SU-DHL-6 (cell line): ENCODE results near the gene LGR4.
"Not testable (repeated sequence)": the region's sequence is repeated elsewhere in the genome, so short reads cannot be mapped to it uniquely, and the experiment has no call there.

Experiments used
- CTCF ChIP-seq: fragments of 200-600 bp; sonication (generic); IDR thresholded peaks from one replicate; pipeline ENCODE4 v1.5.1; 2017; ENCODE audit warnings: antibody characterized with exemption, mild to moderate bottlenecking, low read length, moderate library complexity; ENCODE audit not compliant: insufficient read depth, poor library complexity, severe bottlenecking
- EZH2phosphoT487 ChIP-seq: fragments of 200-600 bp; sonication (generic), shearing (Covaris generic); conservative IDR thresholded peaks from 2 replicates; pipeline ENCODE4 v1.6.1; 2018; ENCODE audit warnings: mild to moderate bottlenecking, antibody characterized with exemption, low read length, moderate library complexity, mixed read lengths

GRCh38 chr11:27322196-27322595, 150.4 kb downstream of the LGR4 start:
- not testable (repeated sequence) for TF ChIP-seq CTCF, EZH2phosphoT487
